ENCODE measurements around the gene DGLUCY.

The DGLUCY gene

DNA sequence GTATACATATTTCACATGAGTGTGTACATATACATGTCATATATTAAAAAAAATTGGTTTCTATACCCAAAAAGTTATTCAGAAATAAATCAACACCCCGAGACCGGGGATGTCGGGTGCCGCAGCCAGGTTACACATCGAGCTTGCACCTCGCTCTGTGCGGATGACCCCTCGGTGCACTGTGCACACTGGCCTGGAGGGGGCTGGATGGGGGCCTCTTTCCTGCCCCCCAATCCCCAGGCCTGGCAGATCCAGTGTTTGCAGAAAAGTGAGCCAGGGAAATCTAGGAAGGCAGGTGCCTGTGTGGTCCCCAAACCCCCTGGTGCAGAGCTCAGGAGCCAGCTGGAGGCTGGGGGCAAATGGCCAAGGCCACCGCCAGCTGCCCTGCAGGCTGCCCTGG lies 157.8 kb downstream of the DGLUCY start:
- H3K4me3 ChIP-seq (ENCODE audit: low read depth, low read length) = no peak overlapping the region
- TF ChIP-seq, protein P1, sequence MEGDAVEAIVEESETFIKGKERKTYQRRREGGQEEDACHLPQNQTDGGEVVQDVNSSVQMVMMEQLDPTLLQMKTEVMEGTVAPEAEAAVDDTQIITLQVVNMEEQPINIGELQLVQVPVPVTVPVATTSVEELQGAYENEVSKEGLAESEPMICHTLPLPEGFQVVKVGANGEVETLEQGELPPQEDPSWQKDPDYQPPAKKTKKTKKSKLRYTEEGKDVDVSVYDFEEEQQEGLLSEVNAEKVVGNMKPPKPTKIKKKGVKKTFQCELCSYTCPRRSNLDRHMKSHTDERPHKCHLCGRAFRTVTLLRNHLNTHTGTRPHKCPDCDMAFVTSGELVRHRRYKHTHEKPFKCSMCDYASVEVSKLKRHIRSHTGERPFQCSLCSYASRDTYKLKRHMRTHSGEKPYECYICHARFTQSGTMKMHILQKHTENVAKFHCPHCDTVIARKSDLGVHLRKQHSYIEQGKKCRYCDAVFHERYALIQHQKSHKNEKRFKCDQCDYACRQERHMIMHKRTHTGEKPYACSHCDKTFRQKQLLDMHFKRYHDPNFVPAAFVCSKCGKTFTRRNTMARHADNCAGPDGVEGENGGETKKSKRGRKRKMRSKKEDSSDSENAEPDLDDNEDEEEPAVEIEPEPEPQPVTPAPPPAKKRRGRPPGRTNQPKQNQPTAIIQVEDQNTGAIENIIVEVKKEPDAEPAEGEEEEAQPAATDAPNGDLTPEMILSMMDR (IDR thresholded peaks at IDR 0.05; ENCODE audit: low read depth, low read length) = no peak

DNA sequence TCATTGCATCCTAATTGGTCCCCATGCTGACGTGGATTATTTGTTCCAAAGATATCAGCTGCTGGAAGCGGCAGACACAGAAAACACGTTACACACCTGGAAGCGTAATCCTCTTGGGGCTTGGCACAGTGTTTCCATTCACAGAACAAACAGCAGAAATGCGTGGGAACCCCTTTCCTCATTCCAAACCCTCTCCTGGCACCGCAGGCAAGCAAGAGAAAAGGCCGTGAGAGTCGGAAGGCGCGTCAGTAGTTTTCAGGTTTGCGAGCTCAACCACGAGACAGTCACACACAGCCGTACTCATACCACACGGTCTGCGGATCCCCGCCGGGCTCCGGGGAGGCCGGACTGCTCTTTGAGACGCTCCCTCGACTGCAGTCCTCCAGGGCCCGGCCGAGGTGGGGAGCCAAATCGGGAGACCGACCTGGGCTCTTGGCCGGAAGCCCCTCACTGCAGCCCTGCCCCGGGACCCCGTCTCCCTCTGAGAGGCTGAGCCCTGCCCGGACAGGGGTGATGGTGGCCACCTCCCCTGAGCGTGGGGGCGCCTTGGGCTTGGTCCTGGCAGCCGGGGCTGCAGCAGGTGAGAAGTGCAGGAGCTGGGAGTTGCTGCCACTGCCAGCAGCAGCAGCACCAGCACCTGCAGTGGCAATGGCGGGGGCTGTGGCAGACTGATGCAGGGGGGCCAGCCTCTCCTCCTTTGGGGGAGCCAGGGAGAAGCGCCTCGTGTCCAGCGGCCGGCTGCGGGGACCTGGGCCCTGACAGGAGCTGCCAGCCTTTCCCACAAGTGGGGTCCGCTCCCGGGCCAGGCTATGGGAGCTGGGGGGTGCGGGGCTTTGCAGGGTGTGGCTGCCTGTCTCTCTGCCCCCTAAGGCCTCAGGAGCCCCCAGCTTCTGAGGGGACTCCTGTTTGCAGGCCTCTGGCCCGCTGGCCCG lies 158.7 kb downstream of the DGLUCY start:
- no peak overlapping the region for H3K4me3 ChIP-seq (ENCODE audit: low read depth, low read length)
- TF ChIP-seq, protein P1 (IDR thresholded peaks at IDR 0.05; ENCODE audit: low read depth, low read length) = no peak

DNA sequence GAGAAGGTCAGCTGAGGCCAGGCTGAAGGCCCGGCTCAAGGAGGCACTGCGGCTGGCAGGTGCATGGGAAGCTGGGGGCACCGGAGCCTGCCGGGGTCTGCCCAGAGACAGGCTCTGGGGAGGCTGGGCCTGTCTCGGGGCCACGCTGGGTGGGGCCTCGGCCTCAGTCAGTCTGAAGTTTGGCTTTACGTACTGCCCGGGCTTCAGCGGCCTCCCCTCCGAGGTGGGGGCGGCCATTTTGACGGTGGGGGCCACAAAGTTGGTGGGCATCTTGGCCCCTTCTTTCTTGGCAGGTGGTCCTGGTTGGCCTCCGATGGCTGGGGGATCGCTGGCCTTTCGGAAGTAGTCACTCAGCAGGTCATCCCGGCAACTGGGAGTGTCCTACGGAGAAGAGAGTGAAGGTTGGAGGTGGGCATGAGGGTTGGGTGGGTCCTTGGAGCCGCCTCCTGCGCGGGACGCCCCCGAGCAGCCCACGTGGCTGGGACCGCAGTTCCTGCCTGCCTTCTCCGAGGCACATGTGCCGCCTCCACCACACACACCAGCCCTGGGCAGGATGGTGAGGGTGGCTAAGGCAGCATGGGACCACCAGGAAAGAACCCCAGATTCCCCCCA lies 159.5 kb downstream of the DGLUCY start:
- TF ChIP-seq, protein P1 (IDR thresholded peaks at IDR 0.05; ENCODE audit: low read depth, low read length) = no peak

DNA sequence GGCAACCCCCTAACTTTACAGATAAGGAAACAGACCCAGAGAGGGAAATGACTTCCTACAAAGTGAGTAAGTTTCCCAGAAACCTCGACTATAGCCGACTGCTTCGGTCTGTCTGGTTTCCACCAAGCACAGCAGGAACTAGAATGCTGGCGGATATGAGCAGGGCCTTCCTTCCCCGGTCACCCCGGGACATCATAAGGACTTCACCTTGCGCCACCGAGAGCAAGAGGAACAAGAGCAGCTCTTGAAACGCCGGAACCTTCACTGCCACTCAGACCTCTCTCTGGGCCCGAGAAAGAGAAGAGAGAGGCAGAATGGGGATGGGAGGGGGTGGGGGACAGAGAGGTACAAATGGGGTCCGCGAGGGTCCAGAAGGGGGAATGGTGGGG lies 160.0 kb downstream of the DGLUCY start:
- TF ChIP-seq, protein P1 (IDR thresholded peaks at IDR 0.05; ENCODE audit: low read depth, low read length) = no peak
- H3K4me3 ChIP-seq (ENCODE audit: low read depth, low read length) = no peak overlapping the region

More for the DNA sequence above, 159.5 kb downstream of the DGLUCY start:
- H3K4me3 ChIP-seq (ENCODE audit: low read depth, low read length) = no peak overlapping the region

DNA sequence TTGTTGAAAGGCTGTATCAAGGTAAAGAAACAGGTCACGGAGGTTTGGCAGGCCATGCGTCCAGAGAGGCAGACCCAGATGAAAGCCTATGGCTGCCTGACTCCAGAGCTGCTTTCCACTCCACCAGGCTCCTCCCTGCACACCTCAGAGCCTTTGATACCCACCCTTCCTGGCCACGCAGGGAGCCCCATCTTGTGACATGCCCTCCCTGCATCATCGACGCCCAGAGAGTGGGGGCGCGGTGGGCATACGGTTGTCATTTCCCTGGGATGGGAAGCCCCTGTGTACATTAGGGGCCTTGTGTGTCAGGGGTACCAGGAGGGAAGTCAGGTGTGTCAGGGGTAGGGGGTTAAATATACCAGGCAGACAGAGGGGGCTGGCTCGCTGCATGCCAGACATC lies 160.9 kb downstream of the DGLUCY start:
- H3K4me3 ChIP-seq (ENCODE audit: low read depth, low read length) = no peak overlapping the region
- TF ChIP-seq, protein P1 (IDR thresholded peaks at IDR 0.05; ENCODE audit: low read depth, low read length) = no peak
